DOHH2 (cell line): Measurements from ENCODE around the gene MRTFB.

Experiments
- CTCF ChIP-seq: fragments of 200-600 bp; sonication (generic); IDR thresholded peaks from one replicate; pipeline ENCODE4 v1.5.1; 2014; ENCODE audit warnings: antibody characterized with exemption, mild to moderate bottlenecking, low read depth, low read length; ENCODE audit not compliant: poor library complexity, severe bottlenecking
- EZH2phosphoT487 ChIP-seq: fragments of 200-600 bp; sonication (generic); IDR thresholded peaks from 2 replicates; pipeline ENCODE4 v1.6.1; 2017; ENCODE audit warnings: borderline replicate concordance, mild to moderate bottlenecking, antibody characterized with exemption, low read length, moderate library complexity, mixed read lengths

- no peak for TF ChIP-seq CTCF
- no peak for TF ChIP-seq EZH2phosphoT487
Observed at GRCh38 chr16:14131774-14132695, 60.9 kb downstream of the MRTFB start.
